Measurements from ENCODE around the gene KCNQ1.

KCNQ1 gene

DNA sequence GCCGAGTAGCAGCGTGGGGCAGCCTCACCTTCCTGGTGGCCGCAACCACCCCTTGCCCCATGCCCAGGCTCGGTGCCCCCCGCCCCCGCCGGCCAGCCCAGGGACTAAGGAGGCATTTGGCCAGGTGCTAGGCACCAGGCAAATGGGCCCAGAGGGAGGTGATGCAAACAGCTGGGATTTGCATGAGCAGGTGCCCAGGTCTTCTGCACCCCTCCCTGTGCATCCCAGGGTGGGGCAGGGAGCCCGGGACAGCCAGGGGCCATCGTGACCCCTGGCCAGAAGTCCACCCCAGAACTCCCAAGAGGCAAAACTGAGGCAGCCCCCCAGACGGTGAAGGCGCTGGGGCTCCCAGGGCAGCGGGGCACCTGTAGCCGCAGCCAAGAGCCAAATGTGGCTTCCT, 18.6 kb upstream of the KCNQ1 start:
- no peak overlapping the region for H3K4me3 ChIP-seq (ENCODE audit: low read depth, low read length)

DNA sequence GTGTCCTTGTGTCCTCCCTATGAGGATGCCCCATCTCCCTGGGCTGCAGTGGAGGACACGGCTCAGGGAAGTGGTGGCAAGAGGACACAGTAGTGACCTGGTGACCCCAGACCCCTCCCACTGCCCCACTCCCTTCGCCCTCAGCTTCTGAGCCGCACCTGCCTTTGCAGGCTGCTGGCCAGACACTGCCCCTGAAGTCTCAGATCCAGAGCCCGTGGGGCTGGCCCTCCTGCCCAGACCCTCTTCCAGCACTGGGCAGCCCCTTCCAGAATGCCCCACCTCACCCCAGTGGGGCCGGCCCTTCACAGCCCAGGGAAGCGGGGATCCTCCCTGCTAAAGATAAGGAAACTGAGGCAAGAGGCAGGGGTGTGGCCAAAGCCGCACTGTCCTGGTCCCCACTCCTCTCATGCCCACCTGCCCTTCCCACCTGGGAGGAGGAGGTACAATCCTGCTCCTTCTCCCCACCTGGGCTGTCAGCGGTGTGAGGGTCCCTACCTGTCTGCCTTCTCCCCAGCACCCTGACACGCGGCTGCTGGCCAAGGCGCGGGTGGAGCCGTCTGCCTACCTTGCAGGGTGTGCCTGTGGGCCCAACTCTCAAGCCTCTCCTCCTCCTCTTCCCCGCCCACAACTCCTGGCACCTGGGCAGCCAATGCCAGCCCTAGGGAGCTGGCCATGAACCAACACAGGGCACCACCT, 17.8 kb upstream of the KCNQ1 start:
- H3K4me1 ChIP-seq = no peaks in the 10 kb centered on the region
- H3K36me3 ChIP-seq = no peaks in the 10 kb centered on the region
- no peak overlapping the region for H3K4me3 ChIP-seq (ENCODE audit: low read depth, low read length)
- H3K9me3 ChIP-seq = no peaks in the 10 kb centered on the region
- DNase-seq = no peak
- TF ChIP-seq, protein P1, sequence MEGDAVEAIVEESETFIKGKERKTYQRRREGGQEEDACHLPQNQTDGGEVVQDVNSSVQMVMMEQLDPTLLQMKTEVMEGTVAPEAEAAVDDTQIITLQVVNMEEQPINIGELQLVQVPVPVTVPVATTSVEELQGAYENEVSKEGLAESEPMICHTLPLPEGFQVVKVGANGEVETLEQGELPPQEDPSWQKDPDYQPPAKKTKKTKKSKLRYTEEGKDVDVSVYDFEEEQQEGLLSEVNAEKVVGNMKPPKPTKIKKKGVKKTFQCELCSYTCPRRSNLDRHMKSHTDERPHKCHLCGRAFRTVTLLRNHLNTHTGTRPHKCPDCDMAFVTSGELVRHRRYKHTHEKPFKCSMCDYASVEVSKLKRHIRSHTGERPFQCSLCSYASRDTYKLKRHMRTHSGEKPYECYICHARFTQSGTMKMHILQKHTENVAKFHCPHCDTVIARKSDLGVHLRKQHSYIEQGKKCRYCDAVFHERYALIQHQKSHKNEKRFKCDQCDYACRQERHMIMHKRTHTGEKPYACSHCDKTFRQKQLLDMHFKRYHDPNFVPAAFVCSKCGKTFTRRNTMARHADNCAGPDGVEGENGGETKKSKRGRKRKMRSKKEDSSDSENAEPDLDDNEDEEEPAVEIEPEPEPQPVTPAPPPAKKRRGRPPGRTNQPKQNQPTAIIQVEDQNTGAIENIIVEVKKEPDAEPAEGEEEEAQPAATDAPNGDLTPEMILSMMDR (IDR thresholded peaks at IDR 0.05; ENCODE audit: low read depth, low read length) = no peak
- no peaks in the 10 kb centered on the region for H3K27me3 ChIP-seq

More for the DNA sequence above, 18.6 kb upstream of the KCNQ1 start:
- DNase-seq = no peak
- no peaks in the 10 kb centered on the region for H3K27me3 ChIP-seq
- no peaks in the 10 kb centered on the region for H3K36me3 ChIP-seq
- no peaks in the 10 kb centered on the region for H3K4me1 ChIP-seq
- TF ChIP-seq, protein P1 (IDR thresholded peaks at IDR 0.05; ENCODE audit: low read depth, low read length) = no peak
- H3K9me3 ChIP-seq = no peaks in the 10 kb centered on the region

DNA sequence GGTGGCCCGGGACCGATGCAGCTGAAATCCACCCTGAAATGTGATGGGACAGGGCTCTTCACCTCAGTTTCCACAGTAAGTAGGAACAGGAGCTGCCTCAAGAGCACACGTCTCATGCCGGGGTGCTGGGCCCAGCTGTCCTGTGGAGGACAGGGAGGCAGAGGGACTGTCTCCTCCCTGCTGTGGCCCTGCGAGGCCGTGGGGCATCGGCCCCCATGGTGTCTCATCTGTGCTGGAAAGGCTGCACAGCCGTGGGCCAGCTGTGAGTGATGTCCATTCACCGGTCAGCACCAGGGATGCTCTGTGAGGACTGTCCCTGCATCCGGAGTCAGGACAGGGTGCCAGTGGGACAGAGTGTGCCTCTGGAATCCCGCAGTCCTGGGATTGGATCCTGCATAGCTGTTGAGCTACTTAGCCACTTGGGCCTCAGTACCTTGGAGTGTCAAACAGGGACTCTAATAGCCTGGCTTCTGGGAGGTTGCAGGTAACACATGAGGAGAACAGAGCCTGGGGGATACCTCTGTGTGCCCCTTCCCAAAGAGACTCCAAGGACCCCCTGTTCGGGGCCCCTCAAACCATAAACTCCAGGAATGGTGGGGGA, 17.0 kb upstream of the KCNQ1 start:
- no peaks in the 10 kb centered on the region for H3K9me3 ChIP-seq
- DNase-seq = no peak
- no peak overlapping the region for H3K4me3 ChIP-seq (ENCODE audit: low read depth, low read length)
- H3K36me3 ChIP-seq = no peaks in the 10 kb centered on the region
- TF ChIP-seq, protein P1 (IDR thresholded peaks at IDR 0.05; ENCODE audit: low read depth, low read length) = no peak
- H3K4me1 ChIP-seq = no peaks in the 10 kb centered on the region
- H3K27me3 ChIP-seq = no peaks in the 10 kb centered on the region

DNA sequence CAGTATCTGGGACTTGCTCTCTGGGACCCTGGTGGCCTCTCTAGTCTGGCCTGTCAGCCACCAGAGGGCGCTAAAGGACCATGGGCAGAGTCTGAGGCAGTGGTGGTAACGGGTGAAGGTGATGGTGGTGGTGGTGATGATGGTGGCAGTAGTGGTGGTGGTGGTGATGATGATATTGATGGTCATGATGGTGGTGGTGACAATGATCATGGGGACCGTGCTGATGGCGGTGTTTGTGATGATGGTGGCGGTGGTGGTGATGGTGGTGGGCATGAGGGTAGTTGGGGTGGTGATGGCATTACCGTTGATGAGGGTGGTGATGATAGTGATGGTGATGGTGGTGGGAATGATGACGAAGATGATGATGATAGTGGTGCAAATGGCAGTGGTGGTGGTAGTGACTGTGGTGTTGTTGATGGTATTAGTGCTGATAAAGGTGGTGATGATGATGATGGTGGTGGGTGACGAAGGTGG, 16.4 kb upstream of the KCNQ1 start:
- TF ChIP-seq, protein P1 (IDR thresholded peaks at IDR 0.05; ENCODE audit: low read depth, low read length) = peak; percentile 82
- peak; percentile 74 for DNase-seq
- H3K36me3 ChIP-seq = no peaks in the 10 kb centered on the region
- no peak overlapping the region for H3K4me3 ChIP-seq (ENCODE audit: low read depth, low read length)
- H3K4me1 ChIP-seq = no peaks in the 10 kb centered on the region
- no peaks in the 10 kb centered on the region for H3K9me3 ChIP-seq
- H3K27me3 ChIP-seq = no peaks in the 10 kb centered on the region

DNA sequence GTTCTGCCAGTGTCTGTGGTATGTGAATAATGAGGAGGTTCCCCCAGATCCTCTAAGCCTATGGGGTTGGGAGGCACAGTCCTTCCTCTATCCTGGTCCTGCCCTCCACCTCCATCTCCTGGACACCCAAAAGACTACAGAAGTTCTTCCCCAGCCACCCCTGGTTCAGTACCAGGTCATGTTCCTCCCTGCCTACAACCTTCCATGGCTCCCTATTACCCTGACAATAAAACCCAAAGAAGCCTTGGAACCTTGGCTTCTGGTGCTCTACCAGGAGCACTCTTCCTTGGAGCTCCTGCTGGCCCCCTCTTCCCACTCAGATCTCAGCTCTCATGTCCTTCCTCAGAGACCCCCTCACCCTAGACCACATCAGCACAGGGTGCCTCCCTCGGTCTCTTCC, 13.4 kb upstream of the KCNQ1 start:
- H3K4me1 ChIP-seq = no peaks in the 10 kb centered on the region
- H3K36me3 ChIP-seq = no peaks in the 10 kb centered on the region
- no peak overlapping the region for H3K4me3 ChIP-seq (ENCODE audit: low read depth, low read length)
- no peaks in the 10 kb centered on the region for H3K27me3 ChIP-seq
- TF ChIP-seq, protein P1 (IDR thresholded peaks at IDR 0.05; ENCODE audit: low read depth, low read length) = no peak
- no peaks in the 10 kb centered on the region for H3K9me3 ChIP-seq
- DNase-seq = no peak

DNA sequence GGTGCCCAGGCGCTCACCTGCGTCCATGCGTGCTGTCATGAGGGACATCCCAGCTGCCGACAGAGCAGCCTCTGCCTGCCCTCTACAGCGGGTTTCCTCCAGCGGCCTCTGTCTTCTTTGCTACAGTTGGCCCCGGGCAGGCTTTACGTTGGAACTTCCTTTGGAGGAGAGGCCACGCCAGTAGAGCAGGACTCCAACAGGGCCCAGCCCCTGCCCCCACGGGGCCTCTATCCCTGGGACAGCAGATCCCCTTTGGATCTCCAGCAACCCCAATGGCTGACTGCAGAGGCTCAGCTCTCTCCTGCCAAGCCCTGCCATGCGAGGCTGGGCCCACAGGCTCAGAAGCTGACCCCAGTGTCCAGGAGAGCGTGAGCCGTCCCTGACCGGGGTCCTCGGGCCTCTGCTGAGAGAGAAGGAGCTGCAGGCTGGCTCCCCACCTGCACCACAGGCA, 12.6 kb upstream of the KCNQ1 start:
- Histone ChIP-seq H3K27me3 (no peaks in the 10 kb centered on the region), H3K9me3 (no peaks in the 10 kb centered on the region), H3K4me1 (no peaks in the 10 kb centered on the region), H3K36me3 (no peaks in the 10 kb centered on the region), H3K4me3 (ENCODE audit: low read depth, low read length) (no peak overlapping the region)
- TF ChIP-seq, protein P1 (IDR thresholded peaks at IDR 0.05; ENCODE audit: low read depth, low read length) = no peak
- no peak for DNase-seq

Measured in BE2C (cell line).